Activated naive CD8-positive, alpha-beta T cell treated with anti-CD3 and anti-CD28 coated beads, Interleukin-2, amount 50 U/mL, for 24 hours (primary cell): ENCODE data around the gene HTRA3.
A peak's percentile ranks its signal among the peaks of the same experiment; 100 is the strongest.

ENCODE experiments used
- ATAC-seq: fragments of 150-1000 bp; cut with Tn5 transposase; one replicate; pipeline ENCODE4 v1.10.0; 2021
- DNase-seq: peaks from one replicate; pipeline ENCODE4 v3.0.0; 2021
- H3K27ac Mint-ChIP-seq: one replicate; pipeline ENCODE4 v1.8.0; 2021; ENCODE audit warnings: mild to moderate bottlenecking, mixed read lengths
- H3K27me3 Mint-ChIP-seq: one replicate; pipeline ENCODE4 v1.8.0; 2021; ENCODE audit warnings: mixed read lengths
- H3K36me3 Mint-ChIP-seq: one replicate; pipeline ENCODE4 v1.8.0; 2021; ENCODE audit warnings: low read depth, mixed read lengths
- H3K4me1 Mint-ChIP-seq: one replicate; pipeline ENCODE4 v1.8.0; 2021; ENCODE audit warnings: mixed read lengths
- H3K4me3 Mint-ChIP-seq: one replicate; pipeline ENCODE4 v1.8.0; 2021; ENCODE audit warnings: mild to moderate bottlenecking, moderate library complexity, mixed read lengths
- H3K9me3 Mint-ChIP-seq: one replicate; pipeline ENCODE4 v1.8.0; 2021; ENCODE audit warnings: mixed read lengths

Gene HTRA3

DNA sequence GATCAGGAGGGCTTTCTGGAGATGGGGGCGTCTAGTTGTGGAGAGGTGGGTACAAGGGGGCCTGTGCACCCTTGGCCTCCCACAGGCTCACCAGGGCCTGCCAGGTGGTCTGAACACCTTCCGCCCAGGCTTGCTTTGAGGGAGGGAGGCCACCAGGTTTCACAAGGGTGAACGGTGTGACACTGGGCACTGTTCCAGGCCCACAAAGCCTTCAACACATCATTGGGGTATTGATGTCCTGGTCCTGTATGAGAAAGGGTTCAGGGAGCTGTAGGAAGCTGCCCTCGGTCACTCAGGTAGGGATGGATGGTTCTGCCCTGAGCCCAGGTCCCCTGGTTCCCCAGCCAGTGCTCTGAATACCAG is 6.0 kb downstream of the HTRA3 start:
- Mint-ChIP-seq H3K27ac (no peak overlapping the region), H3K4me3 (no peak overlapping the region), H3K4me1 (peaks cover 7% of the 10 kb centered on the region), H3K9me3 (no peaks in the 10 kb centered on the region), H3K36me3 (no peaks in the 10 kb centered on the region), H3K27me3 (peaks cover 7% of the 10 kb centered on the region)
- DNase-seq = no peak
- ATAC-seq = no peak

DNA sequence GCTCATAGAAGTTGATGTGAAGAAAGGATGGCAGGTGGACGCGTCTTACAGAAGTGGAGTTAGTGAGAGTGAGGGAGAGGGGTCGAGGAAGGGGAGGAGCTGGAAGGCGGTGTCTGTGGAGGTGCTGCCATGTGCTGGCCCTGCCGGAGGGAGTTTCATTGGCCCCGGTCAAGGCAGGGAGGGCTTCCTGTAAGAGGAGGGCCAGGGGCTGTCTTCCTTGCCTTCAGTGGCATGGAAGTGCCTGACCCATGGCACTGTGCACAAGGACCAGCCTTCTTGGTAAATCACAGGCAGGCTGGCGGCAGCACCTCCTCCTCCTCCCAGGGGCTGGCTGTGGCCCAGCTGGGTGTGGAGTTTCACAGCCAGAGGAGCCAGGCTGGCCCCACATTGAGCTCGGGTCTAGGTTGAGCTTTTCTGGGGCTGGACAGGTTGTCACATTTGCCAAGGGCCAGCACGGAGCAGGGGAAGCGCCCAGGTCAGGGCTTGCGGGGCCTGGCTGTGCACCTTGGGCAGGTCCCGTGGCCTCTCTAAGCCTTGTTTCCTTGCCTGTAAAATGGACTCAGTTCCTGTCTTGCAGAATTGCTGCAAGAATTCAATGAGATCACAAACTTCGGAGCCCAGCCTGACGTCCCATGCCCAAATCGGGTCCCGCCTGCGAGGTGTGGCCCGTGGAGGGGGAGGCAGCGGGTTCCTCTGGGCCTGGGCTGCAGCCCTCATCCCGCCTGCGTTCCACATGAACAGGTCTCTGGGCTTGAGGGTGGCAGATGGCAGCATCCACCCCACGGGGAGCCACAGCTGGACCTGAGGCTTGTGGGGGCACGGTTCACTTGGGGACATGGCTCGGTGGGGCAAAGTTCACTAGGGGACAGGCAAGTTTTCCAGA is 7.0 kb downstream of the HTRA3 start:
- no peaks in the 10 kb centered on the region for H3K27me3 Mint-ChIP-seq
- ATAC-seq = no peak
- peaks cover 7% of the 10 kb centered on the region for H3K4me1 Mint-ChIP-seq

DNA sequence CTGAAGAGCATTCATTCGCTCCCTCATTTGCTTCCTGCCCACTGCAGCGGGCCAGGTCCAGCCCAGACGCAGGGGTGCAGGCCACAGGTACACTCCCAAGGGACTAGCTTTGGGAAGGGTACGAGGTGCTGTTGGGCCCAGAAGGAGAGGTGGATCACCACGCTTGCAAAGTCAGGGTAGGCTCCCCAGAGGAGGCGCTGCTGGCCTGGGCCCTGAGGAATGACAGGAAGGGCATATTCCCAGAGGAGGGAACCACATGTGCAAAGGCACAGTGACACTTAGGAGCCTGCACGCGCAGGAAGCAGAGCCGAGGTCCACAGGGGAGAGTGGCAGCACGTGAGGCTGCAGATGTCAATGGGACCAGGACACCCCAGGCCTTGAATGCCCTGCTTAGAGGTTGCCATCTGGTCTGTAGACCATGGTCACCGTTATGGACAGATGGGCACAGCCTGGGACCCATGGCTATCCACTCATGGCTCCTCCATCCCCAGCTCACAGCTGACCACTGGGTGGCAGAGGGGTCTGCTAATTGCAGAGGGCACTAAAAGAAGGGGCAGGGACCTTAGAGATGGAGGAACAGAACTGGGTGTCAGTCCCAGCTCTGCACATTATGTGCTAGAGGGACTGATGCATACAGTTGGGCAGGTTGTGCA is 7.9 kb downstream of the HTRA3 start:
- peaks cover 7% of the 10 kb centered on the region for H3K4me1 Mint-ChIP-seq

More for the DNA sequence above, 7.0 kb downstream of the HTRA3 start:
- no peak overlapping the region for H3K4me3 Mint-ChIP-seq
- no peak overlapping the region for H3K27ac Mint-ChIP-seq
- no peaks in the 10 kb centered on the region for H3K36me3 Mint-ChIP-seq
- no peaks in the 10 kb centered on the region for H3K9me3 Mint-ChIP-seq
- DNase-seq = no peak

DNA sequence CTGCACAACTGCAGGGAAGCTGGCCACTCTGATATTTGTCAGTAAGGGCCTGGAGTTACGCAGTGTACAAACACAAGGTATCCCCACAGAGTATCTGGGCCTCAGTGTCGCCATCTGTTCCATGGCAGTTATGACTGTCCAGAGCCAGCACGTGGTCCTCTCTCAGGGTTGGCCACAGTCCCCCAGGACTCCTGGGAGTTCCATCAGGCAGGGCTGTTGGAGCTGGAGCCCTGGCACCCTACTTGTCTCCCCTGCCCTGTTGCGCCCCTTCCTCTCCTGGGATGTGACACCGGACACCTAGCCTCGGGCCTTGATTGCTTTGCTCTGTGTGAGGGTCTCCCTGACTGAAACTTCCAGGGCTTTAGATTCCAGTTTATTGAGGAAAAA is 8.4 kb downstream of the HTRA3 start:
- no peak overlapping the region for H3K27ac Mint-ChIP-seq
- no peak for DNase-seq

More for the DNA sequence above, 7.9 kb downstream of the HTRA3 start:
- no peak for DNase-seq
- Mint-ChIP-seq H3K27me3 (no peaks in the 10 kb centered on the region), H3K27ac (no peak overlapping the region), H3K36me3 (no peaks in the 10 kb centered on the region), H3K9me3 (no peaks in the 10 kb centered on the region), H3K4me3 (no peak overlapping the region)
- ATAC-seq = no peak

DNA sequence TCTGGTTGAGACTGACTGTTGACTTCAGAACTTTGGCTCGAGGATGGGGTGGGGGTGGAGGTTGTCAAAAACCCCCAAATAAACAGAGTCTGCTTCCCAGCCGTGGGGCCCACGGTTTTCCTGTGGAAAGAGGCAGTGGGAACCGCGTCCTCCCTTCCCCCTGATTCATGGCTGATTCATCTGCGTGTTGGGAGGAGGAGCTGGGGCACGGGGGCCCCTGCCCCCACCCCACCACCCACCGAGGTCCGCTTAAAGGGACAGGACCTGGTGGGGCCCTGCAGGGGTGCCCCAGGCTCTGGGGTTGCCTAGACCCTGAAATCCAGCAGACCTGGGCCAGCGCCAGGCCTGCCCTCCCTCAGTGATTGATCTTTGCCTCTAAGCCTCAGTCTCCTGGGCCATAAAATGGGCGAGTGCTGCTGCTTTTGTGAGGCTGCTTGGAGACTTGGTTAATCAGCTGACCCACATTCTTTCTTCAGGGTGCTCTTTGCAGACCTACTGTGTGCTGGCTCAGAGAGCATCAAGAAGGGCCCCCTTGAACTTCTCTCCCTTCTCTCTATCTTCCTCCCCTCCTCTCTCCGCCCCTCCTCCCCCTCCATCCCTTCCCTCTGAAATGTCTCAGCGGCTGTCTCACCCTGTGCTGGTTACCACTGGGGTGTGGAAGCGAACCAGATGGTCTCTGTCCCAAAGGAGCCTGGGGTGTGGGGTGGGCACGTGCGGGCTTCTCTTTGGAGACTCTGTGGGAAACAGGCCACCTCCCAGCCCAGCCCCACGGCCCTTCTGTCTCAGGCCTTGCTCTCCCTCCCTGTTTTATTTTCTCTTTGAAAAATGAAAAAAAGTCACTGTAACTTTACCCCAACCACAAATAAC is 9.1 kb downstream of the HTRA3 start:
- ATAC-seq = peak; percentile 25
- no peak overlapping the region for H3K4me3 Mint-ChIP-seq
- peaks cover 7% of the 10 kb centered on the region for H3K4me1 Mint-ChIP-seq
- H3K27ac Mint-ChIP-seq = no peak overlapping the region
- H3K36me3 Mint-ChIP-seq = no peaks in the 10 kb centered on the region
- no peaks in the 10 kb centered on the region for H3K27me3 Mint-ChIP-seq
- no peaks in the 10 kb centered on the region for H3K9me3 Mint-ChIP-seq
- DNase-seq = peak; percentile 10

More for the DNA sequence above, 8.4 kb downstream of the HTRA3 start:
- Mint-ChIP-seq H3K9me3 (no peaks in the 10 kb centered on the region), H3K27me3 (no peaks in the 10 kb centered on the region), H3K36me3 (no peaks in the 10 kb centered on the region), H3K4me3 (no peak overlapping the region), H3K4me1 (peaks cover 7% of the 10 kb centered on the region)
- ATAC-seq = no peak

DNA sequence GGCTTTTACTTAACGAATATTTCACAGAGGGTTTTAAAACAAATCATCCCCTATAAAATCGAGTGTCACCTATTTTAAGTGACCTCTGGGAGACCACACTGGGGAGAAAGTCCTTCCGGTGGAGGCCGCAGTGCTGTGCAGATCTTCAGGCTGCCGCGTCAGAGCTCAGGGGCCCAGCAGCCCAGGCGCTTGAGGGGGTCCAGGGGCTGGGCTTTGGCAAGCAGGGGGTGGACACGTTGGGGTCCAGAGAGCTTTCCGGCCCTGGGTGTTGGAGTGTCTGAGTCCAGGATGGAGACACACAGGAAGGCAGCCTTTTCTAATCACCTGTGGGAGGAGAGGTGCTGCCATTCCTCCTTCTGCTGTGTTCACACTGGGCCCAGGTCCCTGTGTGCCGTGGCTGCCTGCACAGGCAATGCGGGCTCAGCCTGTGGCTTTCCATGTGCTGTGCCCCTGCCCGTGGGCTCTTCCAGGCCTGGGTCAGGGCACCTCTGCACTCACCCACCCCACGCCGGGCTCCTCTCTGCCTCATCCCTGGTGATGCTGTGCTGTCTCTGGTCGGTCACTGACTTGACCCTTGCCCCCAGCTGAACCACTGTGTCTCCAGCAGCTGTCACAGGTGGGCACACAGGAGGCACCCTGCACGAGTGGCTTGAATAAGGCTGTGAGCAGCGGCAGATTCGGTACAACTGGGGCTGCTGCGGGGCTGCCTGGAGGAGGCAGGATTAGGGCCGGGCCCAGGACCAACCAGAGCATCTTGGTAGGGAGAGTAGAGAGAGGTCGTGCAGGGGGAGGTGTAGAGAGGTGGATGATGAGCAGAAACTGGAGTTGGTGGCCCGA is 10.0 kb downstream of the HTRA3 start:
- no peaks in the 10 kb centered on the region for H3K27me3 Mint-ChIP-seq
- H3K4me1 Mint-ChIP-seq = peaks cover 7% of the 10 kb centered on the region
- H3K4me3 Mint-ChIP-seq = no peak overlapping the region
- DNase-seq (no peak), ATAC-seq (no peak)
- no peak overlapping the region for H3K27ac Mint-ChIP-seq
- H3K9me3 Mint-ChIP-seq = no peaks in the 10 kb centered on the region
- no peaks in the 10 kb centered on the region for H3K36me3 Mint-ChIP-seq

DNA sequence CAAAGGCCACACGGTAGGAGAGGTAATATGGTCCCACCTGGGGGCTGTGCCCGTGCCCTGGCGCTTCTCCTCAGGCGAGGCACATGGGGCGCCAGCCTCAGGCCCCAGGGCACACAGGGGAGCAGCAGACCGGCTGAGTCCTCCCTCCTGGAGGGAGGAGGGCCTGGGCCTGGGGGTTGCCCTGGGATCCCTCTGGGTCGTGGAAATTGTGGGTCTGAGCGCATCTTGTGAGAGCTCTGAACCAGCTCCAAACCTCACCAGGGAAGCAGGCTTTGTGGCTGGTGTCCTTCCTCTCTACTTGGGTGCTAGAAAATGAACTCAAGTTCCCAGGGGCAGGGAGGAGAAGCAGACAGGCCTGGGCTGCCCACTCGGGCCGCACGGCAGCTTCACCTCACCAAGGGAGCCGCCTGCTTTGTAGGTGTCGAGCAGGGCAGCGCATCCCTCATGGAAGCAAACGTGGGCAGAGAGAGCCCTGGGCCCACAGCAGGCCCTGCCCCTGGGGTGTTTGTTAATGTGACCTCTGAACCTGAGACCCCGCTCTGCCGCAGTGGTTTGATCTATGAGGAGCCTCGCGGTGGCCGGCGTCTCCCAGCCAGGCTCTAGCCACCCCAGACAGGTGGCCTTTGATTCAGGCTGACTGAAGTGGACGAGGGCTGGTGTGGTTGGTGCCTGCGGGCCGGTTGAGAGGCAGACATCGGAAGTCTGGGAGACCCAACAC is 10.8 kb downstream of the HTRA3 start:
- no peak for DNase-seq
- Mint-ChIP-seq H3K36me3 (no peaks in the 10 kb centered on the region), H3K9me3 (no peaks in the 10 kb centered on the region), H3K27me3 (peaks cover under 1% of the 10 kb centered on the region), H3K27ac (no peak overlapping the region), H3K4me1 (peaks cover 7% of the 10 kb centered on the region), H3K4me3 (no peak overlapping the region)
- ATAC-seq = no peak

DNA sequence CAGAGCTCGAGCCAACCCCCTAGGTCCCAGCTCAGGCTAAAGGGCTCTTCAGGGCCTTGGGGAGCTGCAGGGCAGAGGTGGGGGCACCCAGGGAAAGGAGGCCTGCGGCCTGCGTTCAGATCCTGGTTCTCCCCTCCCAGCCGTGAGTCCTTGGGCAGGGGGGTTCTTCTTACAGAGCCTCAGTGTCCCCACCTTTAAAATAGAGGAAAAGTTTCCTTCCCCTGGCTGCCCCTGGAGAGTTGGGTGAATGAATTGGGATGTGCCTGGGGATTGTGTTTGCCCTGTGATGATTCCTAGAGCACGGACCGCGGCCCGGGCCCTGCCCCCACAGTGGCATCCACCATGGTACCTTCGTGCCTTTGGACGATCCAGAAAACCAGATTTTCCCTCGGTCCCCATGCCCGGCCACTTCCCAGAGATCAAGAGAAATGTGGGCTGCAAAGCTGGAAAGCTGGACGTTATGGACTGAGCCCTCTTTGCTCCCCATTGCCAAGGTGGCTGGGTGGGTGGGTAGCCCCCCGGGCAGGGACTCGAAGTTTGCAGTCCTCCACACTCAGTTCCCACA is 11.4 kb downstream of the HTRA3 start:
- DNase-seq = no peak
- Mint-ChIP-seq H3K9me3 (no peaks in the 10 kb centered on the region), H3K27me3 (peaks cover 2% of the 10 kb centered on the region), H3K4me3 (no peak overlapping the region), H3K36me3 (no peaks in the 10 kb centered on the region), H3K27ac (no peak overlapping the region), H3K4me1 (peaks cover 7% of the 10 kb centered on the region)
- no peak for ATAC-seq

DNA sequence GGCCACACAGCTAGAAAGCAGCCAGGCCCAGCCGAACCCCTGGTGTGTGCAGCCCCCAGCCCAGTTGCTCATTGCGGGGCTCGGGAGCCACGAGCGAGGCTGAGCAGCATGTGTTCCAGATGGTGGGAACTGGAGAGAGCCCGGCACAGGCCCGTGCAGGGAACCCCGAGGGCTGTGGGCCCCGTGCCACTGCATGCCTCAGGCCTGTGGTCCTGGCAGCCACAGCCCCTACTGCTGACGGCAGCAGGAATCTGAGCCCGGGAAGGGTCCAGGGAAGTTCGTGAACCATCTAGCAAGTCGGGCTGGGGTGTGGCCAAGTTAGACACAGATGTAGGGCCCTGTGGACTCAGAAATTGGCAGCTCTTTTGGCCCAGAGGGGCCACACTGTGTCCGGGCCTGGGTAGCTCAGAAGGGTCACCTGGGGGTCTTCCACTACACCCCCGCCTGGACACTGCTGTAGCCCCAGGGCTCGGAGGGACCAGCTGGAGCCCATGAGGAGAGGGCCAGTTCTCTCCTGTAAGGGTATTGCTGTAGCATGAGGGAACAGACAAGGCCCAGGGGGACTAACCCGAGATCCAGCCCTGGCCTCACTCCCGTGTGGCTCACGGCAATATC is 12.1 kb downstream of the HTRA3 start:
- ATAC-seq = no peak
- Mint-ChIP-seq H3K4me1 (peaks cover 7% of the 10 kb centered on the region), H3K9me3 (no peaks in the 10 kb centered on the region), H3K27me3 (peaks cover 2% of the 10 kb centered on the region), H3K4me3 (no peak overlapping the region), H3K27ac (no peak overlapping the region), H3K36me3 (no peaks in the 10 kb centered on the region)
- DNase-seq = no peak

DNA sequence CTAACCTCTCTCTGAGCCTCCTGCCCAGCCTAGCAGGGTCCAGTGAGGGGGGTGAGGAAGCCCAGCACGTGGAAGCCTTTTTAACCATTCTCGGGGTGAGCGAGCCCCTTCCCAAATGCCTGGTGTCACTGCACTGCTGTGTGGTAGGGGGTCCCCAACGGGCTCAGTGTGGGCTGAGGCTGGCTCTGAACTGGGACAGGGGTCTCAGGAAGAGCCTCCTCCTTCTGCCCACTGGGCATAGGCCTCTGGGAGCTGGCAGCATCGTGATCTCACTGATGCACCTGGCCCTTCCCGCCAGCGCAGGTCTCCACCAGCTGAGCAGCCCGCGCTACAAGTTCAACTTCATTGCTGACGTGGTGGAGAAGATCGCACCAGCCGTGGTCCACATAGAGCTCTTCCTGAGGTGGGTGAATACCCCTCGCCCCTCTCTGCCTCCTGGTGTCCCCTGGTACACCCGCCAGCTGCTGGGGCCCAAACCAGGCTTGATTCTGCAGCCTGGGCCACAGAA is 12.6 kb downstream of the HTRA3 start:
- H3K4me1 Mint-ChIP-seq = peaks cover 7% of the 10 kb centered on the region

DNA sequence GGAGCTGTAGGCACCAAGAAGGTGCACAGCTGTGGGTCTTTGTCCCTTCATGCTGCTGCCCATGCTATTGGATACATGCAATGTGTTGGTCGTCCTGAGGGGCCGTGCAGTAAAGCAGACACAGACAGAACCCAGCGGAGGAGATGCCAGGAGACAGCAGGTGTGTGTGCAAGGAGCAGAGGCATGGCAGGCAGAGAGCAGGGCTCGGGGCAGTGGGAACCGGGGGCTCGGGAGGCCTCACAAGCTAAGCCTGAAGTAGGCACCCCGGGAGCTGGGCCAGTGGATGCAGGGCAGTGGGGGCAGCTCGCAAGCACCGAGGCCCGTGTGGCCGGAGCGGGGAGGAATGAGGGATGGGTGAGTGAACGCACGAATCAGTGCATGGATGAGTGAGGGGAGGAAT is 13.2 kb downstream of the HTRA3 start:
- no peak overlapping the region for H3K4me3 Mint-ChIP-seq

More for the DNA sequence above, 12.6 kb downstream of the HTRA3 start:
- no peak for DNase-seq
- H3K9me3 Mint-ChIP-seq = no peaks in the 10 kb centered on the region
- H3K27me3 Mint-ChIP-seq = peaks cover 2% of the 10 kb centered on the region
- H3K4me3 Mint-ChIP-seq = no peak overlapping the region
- H3K27ac Mint-ChIP-seq = no peak overlapping the region
- H3K36me3 Mint-ChIP-seq = no peaks in the 10 kb centered on the region
- no peak for ATAC-seq

DNA sequence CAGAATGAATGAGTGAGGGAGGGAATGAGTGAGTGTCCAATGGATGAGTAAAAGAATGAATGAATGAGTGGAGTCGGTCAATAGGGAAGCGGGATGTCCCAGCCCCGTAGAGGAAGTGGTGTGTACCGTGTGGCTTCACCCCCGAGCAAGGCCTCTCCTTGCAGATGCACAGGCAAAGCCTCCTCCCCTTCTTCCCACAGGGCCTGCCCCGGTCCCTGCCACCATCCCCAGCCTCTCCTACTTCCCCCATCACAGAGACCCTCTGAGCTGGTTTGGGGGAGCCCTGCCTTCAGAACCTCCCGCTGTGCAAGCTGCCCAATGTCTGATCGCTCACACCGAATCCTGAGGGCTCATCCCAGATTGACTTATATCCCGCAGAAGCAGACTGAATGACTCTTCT is 13.6 kb downstream of the HTRA3 start:
- DNase-seq (no peak), ATAC-seq (no peak)
- H3K9me3 Mint-ChIP-seq = no peaks in the 10 kb centered on the region
- H3K27me3 Mint-ChIP-seq = peaks cover 2% of the 10 kb centered on the region
- peaks cover 7% of the 10 kb centered on the region for H3K4me1 Mint-ChIP-seq
- no peak overlapping the region for H3K4me3 Mint-ChIP-seq
- H3K36me3 Mint-ChIP-seq = no peaks in the 10 kb centered on the region
- no peak overlapping the region for H3K27ac Mint-ChIP-seq

More for the DNA sequence above, 13.2 kb downstream of the HTRA3 start:
- no peak for DNase-seq
- Mint-ChIP-seq H3K9me3 (no peaks in the 10 kb centered on the region), H3K36me3 (no peaks in the 10 kb centered on the region), H3K27ac (no peak overlapping the region), H3K27me3 (peaks cover 2% of the 10 kb centered on the region), H3K4me1 (peaks cover 7% of the 10 kb centered on the region)
- ATAC-seq = no peak
